ENCODE results near the gene PYCARD.
A peak's percentile ranks its signal among the peaks of the same experiment; 100 is the strongest.

Gene PYCARD

DNA sequence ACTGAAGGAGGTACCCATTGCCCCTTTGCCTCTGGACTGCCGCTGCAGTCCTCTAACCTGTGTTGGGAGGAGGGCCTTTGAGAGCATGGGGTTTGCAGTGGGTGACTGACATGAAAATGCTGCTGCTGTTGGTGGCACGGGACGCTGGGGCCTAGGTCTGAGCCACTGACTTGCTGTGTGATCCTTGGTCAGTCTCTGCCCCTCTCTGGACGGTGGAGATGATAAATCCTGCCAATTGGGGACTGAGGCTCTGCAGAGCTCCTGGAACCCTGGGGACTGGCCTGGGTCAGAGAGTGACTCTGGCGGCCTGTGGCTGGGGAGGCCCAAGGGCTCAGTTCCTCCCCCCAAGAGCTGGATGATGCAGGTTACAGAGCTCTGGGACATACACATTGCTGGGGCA, 20.5 kb upstream of the PYCARD start:
- H3K27ac Mint-ChIP-seq, result no peak overlapping the region
- H3K9me3 Mint-ChIP-seq, result no peaks in the 10 kb centered on the region
- peaks cover 34% of the 10 kb centered on the region for H3K27me3 Mint-ChIP-seq
- no peaks in the 10 kb centered on the region for H3K36me3 Mint-ChIP-seq (ENCODE audit: low read depth)
- H3K4me3 Mint-ChIP-seq, result no peak overlapping the region
- intact Hi-C loops (cut with micrococcal nuclease), result no loop called here
- H3K4me1 Mint-ChIP-seq (ENCODE audit: low read depth), result peaks cover 24% of the 10 kb centered on the region

DNA sequence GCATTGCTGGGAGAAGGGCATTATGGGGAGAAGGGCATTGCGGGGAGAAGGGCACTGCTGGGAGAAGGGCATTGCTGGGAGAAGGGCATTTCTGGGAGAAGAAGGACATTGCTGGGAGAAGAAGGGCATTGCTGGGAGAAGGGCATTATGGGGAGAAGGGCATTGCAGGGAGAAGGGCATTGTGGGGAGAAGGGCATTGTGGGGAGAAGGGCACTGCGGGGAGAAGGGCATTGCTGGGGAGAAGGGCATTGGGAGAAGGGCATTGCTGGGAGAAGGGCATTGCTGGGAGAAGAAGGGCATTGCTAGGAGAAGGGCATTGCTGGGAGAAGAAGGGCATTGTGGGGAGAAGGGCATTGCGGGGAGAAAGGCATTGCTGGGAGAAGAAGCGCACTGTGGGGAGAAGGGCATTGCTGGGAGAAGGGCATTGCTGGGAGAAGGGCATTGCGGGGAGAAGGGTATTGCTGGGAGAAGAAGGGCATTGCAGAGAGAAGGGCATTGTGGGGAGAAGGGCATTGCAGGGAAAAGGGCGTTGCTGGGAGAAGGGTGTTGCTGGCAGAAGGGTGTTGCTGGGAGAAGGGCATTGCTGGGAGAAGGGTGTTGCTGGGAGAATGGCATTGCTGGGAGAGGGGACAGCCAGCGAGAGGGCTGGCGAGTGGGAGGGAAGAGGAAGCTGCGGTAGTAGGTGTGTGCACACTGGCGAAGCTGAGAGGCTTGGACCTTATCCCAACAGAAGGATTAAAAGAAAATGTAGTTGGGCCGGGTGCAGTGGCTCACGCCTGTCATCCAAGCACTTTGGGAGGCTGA, 19.0 kb upstream of the PYCARD start:
- Mint-ChIP-seq H3K27ac (no peak overlapping the region), H3K9me3 (no peaks in the 10 kb centered on the region), H3K4me1 (ENCODE audit: low read depth) (peaks cover 29% of the 10 kb centered on the region), H3K36me3 (ENCODE audit: low read depth) (no peaks in the 10 kb centered on the region), H3K4me3 (no peak overlapping the region), H3K27me3 (peaks cover 44% of the 10 kb centered on the region)
- intact Hi-C loops (cut with micrococcal nuclease), result no loop called here

DNA sequence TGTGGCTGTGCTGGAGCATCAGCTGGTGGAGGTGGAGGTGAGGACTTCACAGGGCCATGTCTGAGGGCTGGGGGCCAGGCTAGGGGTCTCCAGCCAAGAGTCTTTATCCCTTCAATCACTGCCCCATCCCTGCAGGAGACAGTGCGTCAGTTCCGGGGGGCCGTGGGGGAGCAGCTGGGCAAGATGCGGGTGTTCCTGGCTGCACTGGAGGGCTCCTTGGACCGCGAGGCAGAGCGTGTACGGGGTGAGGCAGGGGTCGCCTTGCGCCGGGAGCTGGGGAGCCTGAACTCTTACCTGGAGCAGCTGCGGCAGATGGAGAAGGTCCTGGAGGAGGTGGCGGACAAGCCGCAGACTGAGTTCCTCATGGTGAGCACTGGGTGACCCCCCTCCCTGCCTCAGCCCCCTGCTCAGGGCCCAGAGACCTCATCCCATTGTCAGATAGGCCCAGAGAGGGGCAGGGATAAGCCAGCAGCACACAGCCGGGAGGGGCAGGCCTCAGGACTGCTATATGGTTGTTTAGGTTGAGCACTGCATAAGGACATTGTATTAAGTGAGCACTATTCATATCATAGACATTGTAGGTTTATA, 16.7 kb upstream of the PYCARD start:
- Mint-ChIP-seq H3K27ac (no peak overlapping the region), H3K36me3 (ENCODE audit: low read depth) (no peaks in the 10 kb centered on the region), H3K4me3 (no peak overlapping the region), H3K4me1 (ENCODE audit: low read depth) (peaks cover 47% of the 10 kb centered on the region), H3K9me3 (no peaks in the 10 kb centered on the region), H3K27me3 (peaks cover 51% of the 10 kb centered on the region)
- intact Hi-C loops (cut with micrococcal nuclease), result no loop called here

DNA sequence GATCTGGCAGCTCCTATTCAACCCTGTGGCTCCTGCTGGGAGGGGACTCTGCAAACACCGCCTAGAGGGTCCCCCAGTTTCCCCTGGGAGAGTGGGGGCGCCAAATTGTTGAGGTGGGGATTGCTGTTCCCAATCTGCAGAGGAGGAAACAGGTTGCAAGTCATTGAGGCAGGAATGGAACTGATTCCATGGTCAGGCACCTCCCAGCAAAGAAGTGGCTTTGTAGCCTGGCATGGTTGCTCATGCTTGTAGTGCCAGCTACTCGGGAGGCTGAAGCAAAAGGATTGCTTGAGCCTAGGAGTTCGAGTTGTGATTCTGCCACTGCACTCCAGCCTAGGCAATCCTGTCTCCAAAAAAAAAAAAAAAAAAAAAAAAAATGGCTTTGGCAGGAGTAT, 14.6 kb upstream of the PYCARD start:
- intact Hi-C loops (cut with micrococcal nuclease), result no loop called here
- Mint-ChIP-seq H3K4me1 (ENCODE audit: low read depth) (peaks cover 56% of the 10 kb centered on the region), H3K27ac (no peak overlapping the region), H3K4me3 (peak overlapping the region; percentile 81), H3K36me3 (ENCODE audit: low read depth) (no peaks in the 10 kb centered on the region), H3K27me3 (peaks cover 68% of the 10 kb centered on the region), H3K9me3 (no peaks in the 10 kb centered on the region)

DNA sequence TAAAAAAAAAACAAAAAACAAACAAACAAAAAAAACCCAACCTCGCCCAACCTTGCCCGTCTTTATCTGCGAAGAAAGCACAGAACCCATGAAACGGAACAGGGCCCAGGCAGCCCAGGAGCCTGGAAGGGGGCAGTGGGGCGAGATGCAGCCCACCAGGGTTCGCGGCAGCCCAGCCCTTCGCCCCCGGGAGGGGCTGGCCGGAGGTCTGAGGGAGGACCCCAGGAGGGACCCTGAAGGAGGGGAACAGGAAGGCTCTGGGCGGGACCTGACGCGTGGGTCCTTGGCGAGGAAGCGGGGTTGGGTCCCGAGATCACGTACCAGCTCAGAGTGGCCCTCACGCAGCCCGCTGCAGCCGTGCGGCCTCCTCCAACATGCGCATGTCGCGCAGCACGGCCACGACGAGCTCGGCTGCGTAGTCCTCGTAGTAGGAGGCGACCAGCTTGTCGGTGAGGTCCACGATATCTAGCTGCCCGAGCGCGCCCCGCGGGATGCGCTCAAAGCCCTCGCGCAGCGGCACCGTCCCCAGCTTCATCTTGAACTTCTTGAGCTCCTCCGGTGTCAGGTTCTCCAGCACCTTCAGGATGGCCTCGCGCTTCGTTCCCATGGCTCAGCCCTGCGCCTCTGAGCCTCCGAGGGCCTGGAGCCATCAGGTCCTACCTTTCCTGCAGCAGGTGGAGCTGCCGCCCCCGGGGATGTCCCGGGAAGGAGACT, 14.0 kb upstream of the PYCARD start, which contains the start of gene PYDC1:
Gene PYDC1, minus strand, starts transcription at position 714 of the 714 bp plus-strand sequence. Its CDS starts 107 bp downstream, at position 607.
- Mint-ChIP-seq H3K27me3 (peaks cover 67% of the 10 kb centered on the region), H3K36me3 (ENCODE audit: low read depth) (no peaks in the 10 kb centered on the region), H3K9me3 (no peaks in the 10 kb centered on the region), H3K27ac (peak within 1 kb of the TSS; percentile 71), H3K4me1 (ENCODE audit: low read depth) (peaks cover 50% of the 10 kb centered on the region), H3K4me3 (peak within 1 kb of the TSS; percentile 81)
- intact Hi-C loops (cut with micrococcal nuclease), result no loop called here

DNA sequence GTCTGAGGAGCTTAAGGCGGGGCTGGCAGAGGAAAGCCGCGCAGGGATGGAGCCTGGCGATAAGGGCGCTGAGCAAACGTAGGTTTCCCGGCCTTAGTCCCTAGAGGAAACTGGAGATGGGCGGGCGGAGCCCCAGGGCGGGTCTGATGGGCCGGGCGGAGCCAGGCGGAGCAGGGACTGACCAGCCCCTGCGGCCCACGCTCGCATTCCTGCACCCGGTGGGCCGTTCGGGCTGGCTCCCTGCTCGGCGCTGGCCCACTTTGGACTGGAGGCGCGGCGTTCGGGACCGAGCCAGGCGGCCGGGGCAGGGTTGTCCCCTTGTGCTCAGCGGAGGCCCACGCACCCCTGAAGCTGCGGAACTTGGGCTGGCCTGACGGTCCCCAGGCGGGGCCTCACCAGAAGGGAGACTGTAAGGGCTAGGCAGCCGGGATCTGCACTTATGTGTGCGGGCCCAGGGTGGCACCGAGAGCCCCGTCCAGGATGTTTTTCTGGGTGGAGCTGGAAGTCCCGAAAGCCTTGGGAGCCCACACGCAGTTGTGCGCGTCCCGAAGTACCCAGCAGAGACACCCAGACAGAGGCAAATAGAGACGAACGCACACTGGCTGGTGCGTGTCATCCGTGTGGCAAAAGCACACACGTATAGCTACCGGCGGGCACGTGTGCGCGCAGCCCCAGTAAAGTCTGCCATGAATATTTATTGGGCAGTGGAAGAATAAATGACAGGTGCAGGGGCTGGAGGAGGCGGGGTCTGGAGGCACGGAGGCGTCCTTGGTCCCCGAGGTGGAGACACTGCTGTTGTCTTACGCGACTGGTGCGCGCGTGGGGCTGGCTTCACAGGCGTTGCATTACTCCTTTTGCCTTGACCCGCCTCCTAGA, 13.0 kb upstream of the PYCARD start:
- peaks cover 58% of the 10 kb centered on the region for H3K27me3 Mint-ChIP-seq

DNA sequence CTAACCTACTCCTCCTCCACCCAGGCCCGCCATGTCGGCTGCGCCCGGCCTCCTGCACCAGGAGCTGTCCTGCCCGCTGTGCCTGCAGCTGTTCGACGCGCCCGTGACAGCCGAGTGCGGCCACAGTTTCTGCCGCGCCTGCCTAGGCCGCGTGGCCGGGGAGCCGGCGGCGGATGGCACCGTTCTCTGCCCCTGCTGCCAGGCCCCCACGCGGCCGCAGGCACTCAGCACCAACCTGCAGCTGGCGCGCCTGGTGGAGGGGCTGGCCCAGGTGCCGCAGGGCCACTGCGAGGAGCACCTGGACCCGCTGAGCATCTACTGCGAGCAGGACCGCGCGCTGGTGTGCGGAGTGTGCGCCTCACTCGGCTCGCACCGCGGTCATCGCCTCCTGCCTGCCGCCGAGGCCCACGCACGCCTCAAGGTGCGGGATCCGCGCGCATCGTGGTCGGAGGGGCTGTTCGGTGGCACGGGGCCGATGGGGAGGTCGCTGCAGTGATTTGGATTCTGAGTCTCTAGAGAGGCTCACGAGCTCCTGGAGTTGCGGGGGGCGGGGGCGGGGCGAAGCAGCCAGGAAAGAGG, 12.2 kb upstream of the PYCARD start:
- H3K36me3 Mint-ChIP-seq (ENCODE audit: low read depth), result no peaks in the 10 kb centered on the region
- no peaks in the 10 kb centered on the region for H3K9me3 Mint-ChIP-seq
- intact Hi-C loops (cut with micrococcal nuclease), result no loop called here
- H3K27ac Mint-ChIP-seq, result peak overlapping the region; percentile 71
- H3K4me3 Mint-ChIP-seq, result peak overlapping the region; percentile 81
- H3K4me1 Mint-ChIP-seq (ENCODE audit: low read depth), result peaks cover 42% of the 10 kb centered on the region
- peaks cover 60% of the 10 kb centered on the region for H3K27me3 Mint-ChIP-seq

More for the DNA sequence above, 13.0 kb upstream of the PYCARD start:
- no peaks in the 10 kb centered on the region for H3K9me3 Mint-ChIP-seq
- H3K36me3 Mint-ChIP-seq (ENCODE audit: low read depth), result no peaks in the 10 kb centered on the region
- H3K4me1 Mint-ChIP-seq (ENCODE audit: low read depth), result peaks cover 42% of the 10 kb centered on the region
- intact Hi-C loops (cut with micrococcal nuclease), result no loop called here
- peak overlapping the region; percentile 81 for H3K4me3 Mint-ChIP-seq
- peak overlapping the region; percentile 71 for H3K27ac Mint-ChIP-seq

DNA sequence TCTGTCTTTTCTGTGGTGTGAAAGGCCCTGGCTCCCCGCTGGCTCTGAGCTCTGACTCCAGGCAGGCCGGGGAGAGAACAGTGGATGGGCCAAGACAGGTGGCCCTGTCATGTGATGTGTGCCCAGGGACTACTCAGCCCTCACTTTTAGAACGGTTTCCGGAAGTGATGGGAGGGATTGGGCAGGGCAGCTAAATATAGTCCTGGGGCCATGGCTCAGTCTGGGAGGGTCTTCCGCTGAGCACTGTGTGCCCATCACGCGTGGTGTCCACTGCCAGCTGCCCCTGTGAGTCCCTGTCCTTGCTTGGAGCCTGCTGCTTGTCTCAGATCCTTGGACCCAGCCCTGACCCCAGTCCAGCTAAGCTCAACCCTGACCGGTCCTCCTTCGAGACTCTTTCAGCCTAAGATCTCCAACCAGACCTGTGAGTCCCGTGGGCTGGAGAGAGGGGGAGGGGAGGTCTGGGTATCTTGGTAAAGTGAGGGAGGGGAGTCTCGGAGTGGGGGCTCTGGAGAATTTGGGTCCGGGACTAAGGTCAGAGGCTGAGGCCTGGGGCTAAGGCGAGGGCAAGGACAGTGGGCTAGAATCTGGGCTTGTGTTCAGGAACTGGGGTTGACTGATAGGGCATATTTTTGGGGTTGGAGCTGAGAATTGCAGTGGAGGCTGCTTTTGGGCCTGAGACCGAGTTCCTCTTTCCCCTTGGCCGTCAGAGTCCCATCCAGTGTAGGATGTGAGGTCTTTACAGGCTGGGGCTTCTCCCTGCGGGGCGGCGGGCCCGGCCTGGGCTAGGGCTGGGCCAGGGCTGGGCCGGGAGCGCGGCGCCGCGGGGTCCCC, 11.5 kb upstream of the PYCARD start, which contains the start of gene TRIM72:
Gene TRIM72, plus strand, starts transcription at position 243 of the 831 bp plus-strand sequence. CDS start 620 bp downstream, outside the sequence.
- H3K9me3 Mint-ChIP-seq, result no peaks in the 10 kb centered on the region
- intact Hi-C loops (cut with micrococcal nuclease), result no loop called here
- H3K4me1 Mint-ChIP-seq (ENCODE audit: low read depth), result peaks cover 42% of the 10 kb centered on the region
- H3K27me3 Mint-ChIP-seq, result peaks cover 58% of the 10 kb centered on the region
- H3K27ac Mint-ChIP-seq, result peak within 1 kb of the TSS; percentile 71
- H3K36me3 Mint-ChIP-seq (ENCODE audit: low read depth), result no peaks in the 10 kb centered on the region
- peak within 1 kb of the TSS; percentile 81 for H3K4me3 Mint-ChIP-seq

DNA sequence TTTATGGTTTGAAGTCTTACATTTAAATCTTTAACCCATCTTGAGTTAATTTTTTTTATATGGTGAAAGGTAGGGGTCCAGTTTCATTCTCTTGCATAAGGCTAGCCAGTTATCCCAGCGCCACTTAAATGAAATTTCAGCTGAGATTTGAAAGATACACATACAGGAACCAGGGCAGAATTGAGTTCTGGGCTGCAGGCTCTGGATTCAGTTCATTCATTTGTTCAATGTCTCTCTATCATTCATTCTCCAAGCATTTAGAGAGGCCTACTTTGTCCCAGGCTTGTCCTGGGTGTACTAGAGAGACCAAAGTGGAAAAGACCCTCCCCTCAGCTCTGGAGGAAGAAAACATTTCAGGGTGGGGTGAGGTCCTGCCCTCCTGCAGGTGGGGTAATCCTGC, 10.8 kb upstream of the PYCARD start:
- peaks cover 42% of the 10 kb centered on the region for H3K4me1 Mint-ChIP-seq (ENCODE audit: low read depth)
- intact Hi-C loops (cut with micrococcal nuclease), result no loop called here
- H3K4me3 Mint-ChIP-seq, result no peak overlapping the region
- H3K27ac Mint-ChIP-seq, result peak overlapping the region; percentile 71
- peaks cover 50% of the 10 kb centered on the region for H3K27me3 Mint-ChIP-seq
- H3K9me3 Mint-ChIP-seq, result no peaks in the 10 kb centered on the region
- H3K36me3 Mint-ChIP-seq (ENCODE audit: low read depth), result no peaks in the 10 kb centered on the region

DNA sequence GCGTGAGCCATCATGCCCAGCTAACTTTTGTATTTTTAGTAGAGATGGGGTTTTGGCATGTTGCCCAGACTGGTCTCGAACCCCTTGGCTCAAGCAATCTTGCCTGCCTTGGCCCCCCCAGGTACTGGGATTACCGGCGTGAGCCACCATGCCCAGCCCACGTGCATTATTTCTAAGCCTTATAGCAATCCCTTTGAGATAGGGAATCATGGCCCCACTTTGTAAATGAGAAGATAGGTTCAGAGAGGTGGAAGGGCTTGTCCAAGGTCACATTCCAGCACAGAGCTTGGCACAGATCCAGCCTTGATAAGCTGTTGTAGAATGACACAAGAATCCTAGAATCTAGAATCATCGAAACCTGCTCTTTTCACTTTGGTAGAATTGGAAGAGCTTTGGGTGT, 4.2 kb upstream of the PYCARD start:
- no peaks in the 10 kb centered on the region for H3K9me3 Mint-ChIP-seq
- peak overlapping the region; percentile 66 for H3K27ac Mint-ChIP-seq
- H3K36me3 Mint-ChIP-seq (ENCODE audit: low read depth), result peaks cover 10% of the 10 kb centered on the region

DNA sequence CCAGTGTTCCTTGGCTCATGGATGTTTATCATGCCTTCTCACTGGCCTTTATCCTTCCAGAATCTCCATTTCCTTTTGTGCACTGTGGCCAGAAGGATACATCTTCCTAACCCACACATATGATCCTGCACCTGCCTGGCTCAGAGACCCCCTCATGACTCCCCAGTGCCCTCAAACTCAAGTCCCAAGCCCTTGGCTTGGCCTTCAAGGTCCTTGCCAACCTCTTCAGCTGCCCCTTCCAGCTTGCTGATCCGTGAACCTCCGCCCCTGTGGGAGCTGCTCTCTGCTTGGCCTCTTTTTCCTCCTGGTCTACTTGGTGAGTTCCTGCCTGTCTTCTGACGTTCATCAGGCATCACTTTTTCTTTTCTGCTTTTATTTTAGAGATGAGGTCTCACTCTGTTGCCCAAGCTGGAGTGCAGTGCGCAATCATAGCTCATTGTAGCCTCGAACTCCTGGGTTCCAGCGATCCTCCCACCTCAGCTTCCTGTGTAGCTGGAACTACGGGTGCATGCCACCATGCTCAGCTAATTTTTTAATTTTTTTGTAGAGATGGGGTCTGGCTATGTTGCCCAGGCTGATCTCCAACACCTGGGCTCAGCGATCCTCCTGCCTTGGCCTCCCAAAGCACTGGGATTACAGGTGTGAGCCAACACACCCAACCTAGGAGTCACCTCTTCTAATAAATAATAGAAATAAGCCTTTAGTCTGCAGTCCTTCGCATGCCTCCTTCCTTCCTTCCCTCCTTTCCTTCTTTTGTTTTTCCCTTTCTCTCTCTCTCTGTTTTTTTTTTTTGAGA, 2.5 kb upstream of the PYCARD start:
- no peak overlapping the region for H3K4me3 Mint-ChIP-seq

More for the DNA sequence above, 4.2 kb upstream of the PYCARD start:
- peaks cover 37% of the 10 kb centered on the region for H3K4me1 Mint-ChIP-seq (ENCODE audit: low read depth)
- H3K4me3 Mint-ChIP-seq, result no peak overlapping the region
- intact Hi-C loops (cut with micrococcal nuclease), result loop anchor here (10.0 kb wide), 1 partner anchor 238 kb away; the partner anchor contains the start of gene ZNF843
- H3K27me3 Mint-ChIP-seq, result peaks cover 15% of the 10 kb centered on the region

More for the DNA sequence above, 2.5 kb upstream of the PYCARD start:
- intact Hi-C loops (cut with micrococcal nuclease), result loop anchor here (10.0 kb wide), 1 partner anchor 240 kb away; the partner anchor contains the start of gene ZNF843
- peak overlapping the region; percentile 66 for H3K27ac Mint-ChIP-seq
- peaks cover 22% of the 10 kb centered on the region for H3K36me3 Mint-ChIP-seq (ENCODE audit: low read depth)
- peaks cover 51% of the 10 kb centered on the region for H3K4me1 Mint-ChIP-seq (ENCODE audit: low read depth)
- H3K9me3 Mint-ChIP-seq, result no peaks in the 10 kb centered on the region
- H3K27me3 Mint-ChIP-seq, result peaks cover 11% of the 10 kb centered on the region

All from dendritic cell treated with granulocyte-macrophage colony-stimulating factor and Interleukin-4, amounts not matched to agents 40 ng/mL and 50 ng/mL, for 4 days (primary cell).